B cell (primary cell): ENCODE data around the gene ERBB3. TPM values are rescaled to one million over a fixed set of nuclear protein-coding genes. Genes with fewer than 3 reads are reported as not detected.

Source experiments
- ATAC-seq: fragments of 200-7000 bp; cut with Tn5 transposase; one replicate; pipeline ENCODE4 v1.10.0; 2021; ENCODE audit warnings: low read depth, mild to moderate bottlenecking, moderate number of reproducible peaks, moderate library complexity
- CTCF ChIA-PET: fragments of 350-600 bp; sonication (Branson Sonifier 250); formaldehyde crosslinking; loops from one replicate; lab custom pipeline; 2021; ENCODE audit warnings: antibody characterized with exemption, inconsistent platforms; lab: Charles Lee
- POLR2A ChIA-PET: fragments of 350-600 bp; sonication (Branson Sonifier 250); formaldehyde crosslinking; loops from one replicate; lab custom pipeline; 2021; ENCODE audit warnings: antibody characterized with exemption; lab: Charles Lee
- DNase-seq: peaks from one replicate; pipeline ENCODE4 v3.0.0; 2013
- H2AFZ ChIP-seq: 2 replicates; pipeline ENCODE4 v1.6.1; 2012; ENCODE audit warnings: mild to moderate bottlenecking, low read depth, low read length; ENCODE audit not compliant: insufficient read depth, poor library complexity, severe bottlenecking
- H3K27ac ChIP-seq, 2 donors: 1 replicate in 1 of 2; 2 replicates in 1 of 2; pipeline ENCODE4 v1.5.1; 2012 to 2013; ENCODE audit warnings: low read length in 2 of 2, mild to moderate bottlenecking in 2 of 2, moderate library complexity in 1 of 2
- H3K27me3 ChIP-seq, 4 experiments: fragments of 200-600 bp in 1 of 4; sonication (generic) in 1 of 4; replicated peaks in 1 of 4; 1 replicate in 2 of 4; 2 replicates in 2 of 4; pipeline versions ENCODE4 v1.6.1 to v1.7.0; 2013 to 2016; ENCODE audit warnings: low read length in 3 of 4, mild to moderate bottlenecking in 2 of 4, mixed read lengths in 1 of 4, moderate library complexity in 1 of 4; ENCODE audit not compliant: insufficient read depth in 4 of 4, control insufficient read depth in 3 of 4; ENCODE audit errors: control extremely low read depth in 1 of 4
- H3K36me3 ChIP-seq, 2 experiments: replicated peaks in 1 of 2; 1 replicate in 1 of 2; 2 replicates in 1 of 2; pipeline versions ENCODE4 v1.6.1 to v1.7.1; 2013; ENCODE audit warnings: low read length in 1 of 2; ENCODE audit not compliant: insufficient read depth in 2 of 2, control insufficient read depth in 1 of 2; ENCODE audit errors: control extremely low read depth in 1 of 2, extremely low read depth in 1 of 2
- H3K4me1 ChIP-seq, 2 donors: fragments of 200-600 bp in 1 of 2; sonication (generic) in 1 of 2; 1 replicate in 1 of 2; 2 replicates in 1 of 2; pipeline versions ENCODE4 v1.5.1 to v1.6.1; 2013 to 2017; ENCODE audit warnings: low read length in 2 of 2; ENCODE audit not compliant: control insufficient read depth in 2 of 2, insufficient read depth in 2 of 2
- H3K4me2 ChIP-seq: replicated peaks from 2 replicates; pipeline ENCODE3; 2012; ENCODE audit warnings: mild to moderate bottlenecking, low read depth, low read length; ENCODE audit not compliant: poor library complexity, severe bottlenecking
- H3K4me3 ChIP-seq, 5 experiments: fragments of 200-600 bp in 1 of 5; sonication (generic) in 1 of 5; 1 replicate in 3 of 5; 2 replicates in 2 of 5; pipeline versions ENCODE4 v1.5.1 to v1.7.0; 2011 to 2016; ENCODE audit warnings: low read length in 4 of 5, mild to moderate bottlenecking in 4 of 5, low read depth in 2 of 5, control low read depth in 1 of 5, moderate library complexity in 1 of 5; ENCODE audit not compliant: insufficient read depth in 1 of 5; ENCODE audit errors: control extremely low read depth in 1 of 5, extremely low read depth in 1 of 5
- H3K79me2 ChIP-seq: fragments of 200-600 bp; sonication (generic); one replicate; pipeline ENCODE4 v1.6.0; 2016; ENCODE audit warnings: low read length; ENCODE audit not compliant: control insufficient read depth, insufficient read depth
- H3K9ac ChIP-seq: fragments of 200-600 bp; sonication (generic); 2 replicates; pipeline ENCODE4 v1.6.1; 2017; ENCODE audit warnings: mild to moderate bottlenecking, low read length, moderate library complexity
- H3K9me3 ChIP-seq, 3 donors: one replicate each; pipeline versions ENCODE4 v1.6.1 to v1.7.1; 2013; ENCODE audit warnings: low read length in 2 of 3; ENCODE audit not compliant: control insufficient read depth in 2 of 3, insufficient read depth in 1 of 3; ENCODE audit errors: control extremely low read depth in 1 of 3
- H4K20me1 ChIP-seq: 2 replicates; pipeline ENCODE4 v1.6.0; 2012; ENCODE audit warnings: mild to moderate bottlenecking, low read length; ENCODE audit not compliant: insufficient read depth, control insufficient read depth, poor library complexity, severe bottlenecking
- H3K27ac Mint-ChIP-seq: one replicate; pipeline ENCODE4 v1.8.0; 2021; ENCODE audit warnings: mixed read lengths
- H3K27me3 Mint-ChIP-seq: one replicate; pipeline ENCODE4 v1.8.0; 2021; ENCODE audit warnings: mixed read lengths
- H3K4me1 Mint-ChIP-seq: one replicate; pipeline ENCODE4 v1.8.0; 2021; ENCODE audit warnings: mixed read lengths
- H3K4me3 Mint-ChIP-seq: one replicate; pipeline ENCODE4 v1.8.0; 2021; ENCODE audit warnings: mixed read lengths
- H3K9me3 Mint-ChIP-seq: one replicate; pipeline ENCODE4 v1.8.0; 2022; ENCODE audit warnings: mixed read lengths; ENCODE audit not compliant: insufficient read depth
- EZH2 ChIP-seq: IDR thresholded peaks from 2 replicates; pipeline ENCODE4 v1.6.1; 2012; ENCODE audit warnings: borderline replicate concordance, low read depth, mild to moderate bottlenecking, moderate library complexity, low read length; ENCODE audit not compliant: insufficient read depth, poor library complexity, severe bottlenecking
- WGBS: methylation state at CpG from one replicate; pipeline ENCODE4 v1.1.5; 2013; ENCODE audit warnings: missing lambda C conversion rate; ENCODE audit not compliant: insufficient coverage; 5-methylcytosine and 5-hydroxymethylcytosine counted together
- intact Hi-C: fragments of 100-400 bp; cut with micrococcal nuclease; formaldehyde crosslinking; loops from one replicate; pipeline ENCODE4 v1.10.0; 2022
- polyA plus RNA-seq: library from polyadenylated mRNA; depleted of rRNA; stranded (reverse); fragments of >200 nt; gene quantifications from 2 replicates; pipeline ENCODE4 v1.2.3, GENCODE V29; 2012
- total RNA-seq, 2 donors: library from RNA; stranded (reverse); fragments of 120-200 nt in 1 of 2; gene quantifications; 1 replicate in 1 of 2; 2 replicates in 1 of 2; pipeline versions ENCODE4 v1.2.3 to v1.2.4, GENCODE V29; 2013 to 2022
- TF ChIP-seq, protein P1 (sequence below): fragments of 200-600 bp; IDR thresholded peaks from one replicate; pipeline ENCODE4 v1.8.0; 2022; ENCODE audit warnings: antibody characterized with exemption, mild to moderate bottlenecking

Gene ERBB3
- total and polyA plus RNA-seq, 2 donors (not counting 1 experiment from before 2014, with no cell fraction given), result 0.10 TPM; not detected in 1

DNA sequence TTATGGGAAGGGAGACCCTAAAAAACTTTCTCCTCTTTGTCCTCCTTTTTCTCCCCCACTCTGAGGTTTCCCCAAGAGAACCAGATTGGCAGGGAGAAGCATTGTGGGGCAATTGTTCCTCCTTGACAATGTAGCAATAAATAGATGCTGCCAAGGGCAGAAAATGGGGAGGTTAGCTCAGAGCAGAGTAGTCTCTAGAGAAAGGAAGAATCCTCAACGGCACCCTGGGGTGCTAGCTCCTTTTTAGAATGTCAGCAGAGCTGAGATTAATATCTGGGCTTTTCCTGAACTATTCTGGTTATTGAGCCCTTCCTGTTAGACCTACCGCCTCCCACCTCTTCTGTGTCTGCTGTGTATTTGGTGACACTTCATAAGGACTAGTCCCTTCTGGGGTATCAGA is 42.8 kb upstream of the ERBB3 start:
- Mint-ChIP-seq H3K4me1 (peaks cover 10% of the 10 kb centered on the region), H3K27me3 (no peaks in the 10 kb centered on the region), H3K9me3 (no peaks in the 10 kb centered on the region), H3K4me3 (no peak overlapping the region), H3K27ac (no peak overlapping the region)
- no peaks in the 10 kb centered on the region for H3K27me3 ChIP-seq
- DNase-seq (no peak), ATAC-seq (no peak)
- no peak for TF ChIP-seq EZH2
- TF ChIP-seq, protein P1, sequence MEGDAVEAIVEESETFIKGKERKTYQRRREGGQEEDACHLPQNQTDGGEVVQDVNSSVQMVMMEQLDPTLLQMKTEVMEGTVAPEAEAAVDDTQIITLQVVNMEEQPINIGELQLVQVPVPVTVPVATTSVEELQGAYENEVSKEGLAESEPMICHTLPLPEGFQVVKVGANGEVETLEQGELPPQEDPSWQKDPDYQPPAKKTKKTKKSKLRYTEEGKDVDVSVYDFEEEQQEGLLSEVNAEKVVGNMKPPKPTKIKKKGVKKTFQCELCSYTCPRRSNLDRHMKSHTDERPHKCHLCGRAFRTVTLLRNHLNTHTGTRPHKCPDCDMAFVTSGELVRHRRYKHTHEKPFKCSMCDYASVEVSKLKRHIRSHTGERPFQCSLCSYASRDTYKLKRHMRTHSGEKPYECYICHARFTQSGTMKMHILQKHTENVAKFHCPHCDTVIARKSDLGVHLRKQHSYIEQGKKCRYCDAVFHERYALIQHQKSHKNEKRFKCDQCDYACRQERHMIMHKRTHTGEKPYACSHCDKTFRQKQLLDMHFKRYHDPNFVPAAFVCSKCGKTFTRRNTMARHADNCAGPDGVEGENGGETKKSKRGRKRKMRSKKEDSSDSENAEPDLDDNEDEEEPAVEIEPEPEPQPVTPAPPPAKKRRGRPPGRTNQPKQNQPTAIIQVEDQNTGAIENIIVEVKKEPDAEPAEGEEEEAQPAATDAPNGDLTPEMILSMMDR, result no peak
- H2AFZ ChIP-seq, result no peak overlapping the region
- POLR2A ChIA-PET, result no interaction called here
- peaks cover 7% of the 10 kb centered on the region in 2 donors for H3K4me1 ChIP-seq
- intact Hi-C loops, result no loop called here
- no peak overlapping the region for H3K9ac ChIP-seq
- WGBS, result 43% methylated on average over 1 of the region's 2 CpGs
- H4K20me1 ChIP-seq, result peaks cover 2% of the 10 kb centered on the region
- no peaks in the 10 kb centered on the region for H3K9me3 ChIP-seq
- peaks cover 0 to 2% of the 10 kb centered on the region in 2 experiments for H3K36me3 ChIP-seq
- H3K27ac ChIP-seq, result no peak overlapping the region
- H3K4me3 ChIP-seq, result no peak overlapping the region
- peaks cover 4% of the 10 kb centered on the region for H3K79me2 ChIP-seq
- no peak overlapping the region for H3K4me2 ChIP-seq
- CTCF ChIA-PET, result interaction anchor here (0.5 to 1.9 kb wide), 4 partner anchors 40 to 299 kb away, joined by 3 to 11 read pairs (median 4); partner anchors contain the start of gene SUOX

DNA sequence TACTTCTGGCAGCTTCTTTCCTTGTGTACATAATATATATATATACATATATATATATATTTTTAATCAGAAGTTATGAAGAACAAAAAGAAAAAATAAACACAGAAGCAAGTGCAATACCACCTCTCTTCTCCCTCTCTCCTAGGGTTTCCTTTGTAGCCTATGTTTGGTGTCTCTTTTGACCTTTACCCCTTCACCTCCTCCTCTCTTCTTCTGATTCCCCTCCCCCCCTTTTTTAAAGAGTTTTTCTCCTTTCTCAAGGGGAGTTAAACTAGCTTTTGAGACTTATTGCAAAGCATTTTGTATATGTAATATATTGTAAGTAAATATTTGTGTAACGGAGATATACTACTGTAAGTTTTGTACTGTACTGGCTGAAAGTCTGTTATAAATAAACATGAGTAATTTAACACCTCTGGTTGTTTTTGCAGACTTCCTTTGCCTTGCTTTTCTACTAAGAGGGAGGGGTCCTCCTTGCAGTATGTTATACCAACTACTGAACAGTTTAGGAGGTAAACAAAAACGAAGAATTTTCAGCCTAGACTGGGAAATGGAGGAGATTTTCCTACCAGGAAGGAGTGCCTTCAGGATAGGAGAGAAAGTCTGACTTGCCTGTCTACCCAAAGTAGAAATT is 41.8 kb upstream of the ERBB3 start:
- H2AFZ ChIP-seq, result no peak overlapping the region
- Mint-ChIP-seq H3K4me3 (no peak overlapping the region), H3K27ac (no peak overlapping the region), H3K9me3 (no peaks in the 10 kb centered on the region), H3K27me3 (no peaks in the 10 kb centered on the region), H3K4me1 (peaks cover 17% of the 10 kb centered on the region)
- H3K27me3 ChIP-seq, result no peaks in the 10 kb centered on the region
- peaks cover 13 to 14% of the 10 kb centered on the region in 2 donors for H3K4me1 ChIP-seq
- TF ChIP-seq EZH2, result no peak
- TF ChIP-seq, protein P1, result no peak
- H3K79me2 ChIP-seq, result peaks cover 14% of the 10 kb centered on the region
- H3K4me3 ChIP-seq, result no peak overlapping the region
- DNase-seq (no peak), ATAC-seq (no peak)
- peaks cover 11% of the 10 kb centered on the region for H4K20me1 ChIP-seq
- POLR2A ChIA-PET, result no interaction called here
- WGBS, result no CpG with 5 or more reads among the region's 2 CpGs
- intact Hi-C loops, result no loop called here
- peaks cover 0 to 2% of the 10 kb centered on the region in 2 experiments for H3K36me3 ChIP-seq
- no peak overlapping the region for H3K9ac ChIP-seq
- H3K9me3 ChIP-seq, result no peaks in the 10 kb centered on the region
- CTCF ChIA-PET, result interaction anchor here (0.5 to 1.9 kb wide), 4 partner anchors 41 to 300 kb away, joined by 3 to 11 read pairs (median 4); partner anchors contain the start of gene SUOX
- no peak overlapping the region for H3K4me2 ChIP-seq
- no peak overlapping the region for H3K27ac ChIP-seq
